Astrocyte (in vitro differentiated cells and primary cell): Measurements from ENCODE around the gene TATDN3. TPM values are rescaled to one million over a fixed set of nuclear protein-coding genes. Genes with fewer than 3 reads are reported as not detected.

ENCODE experiments used
- DNase-seq: peaks from one replicate; pipeline ENCODE4 v3.0.0-alpha.2; 2010; ENCODE audit warnings: low read depth
- FAIRE-seq: peaks from 2 replicates; lab custom pipeline; 2011; peaks lifted over from hg19 to GRCh38; lab: Jason Lieb, UNC
- H2AFZ ChIP-seq: 2 replicates; pipeline ENCODE4 v1.6.0; 2012; ENCODE audit warnings: low read depth, low read length, inconsistent platforms
- H3K27ac ChIP-seq: 2 replicates; pipeline ENCODE4 v1.5.1; 2011; ENCODE audit warnings: low read depth, low read length, inconsistent platforms
- H3K27me3 ChIP-seq: 2 replicates; pipeline ENCODE4 v1.6.0; 2011; ENCODE audit warnings: low read length, inconsistent platforms; ENCODE audit not compliant: insufficient read depth
- H3K36me3 ChIP-seq: 2 replicates; pipeline ENCODE4 v1.5.1; 2011; ENCODE audit warnings: low read length, inconsistent platforms; ENCODE audit not compliant: insufficient read depth
- H3K4me1 ChIP-seq: 2 replicates; pipeline ENCODE4 v1.5.1; 2011; ENCODE audit warnings: low read length, inconsistent platforms; ENCODE audit not compliant: insufficient read depth
- H3K4me2 ChIP-seq: 2 replicates; pipeline ENCODE4 v1.6.0; 2012; ENCODE audit warnings: low read length, inconsistent platforms
- H3K4me3 ChIP-seq: 2 replicates; pipeline ENCODE4 v1.5.1; 2011; ENCODE audit warnings: low read depth, mild to moderate bottlenecking, low read length, inconsistent platforms; ENCODE audit not compliant: insufficient read depth
- H3K79me2 ChIP-seq: 2 replicates; pipeline ENCODE4 v1.6.0; 2012; ENCODE audit warnings: mild to moderate bottlenecking, low read length, inconsistent platforms; ENCODE audit not compliant: insufficient read depth
- H3K9ac ChIP-seq: 2 replicates; pipeline ENCODE4 v1.6.0; 2012; ENCODE audit warnings: mild to moderate bottlenecking, low read length, inconsistent platforms
- H3K9me3 ChIP-seq: 2 replicates; pipeline ENCODE4 v1.5.1; 2012; ENCODE audit warnings: low read depth, mild to moderate bottlenecking, low read length, inconsistent platforms; ENCODE audit not compliant: insufficient read depth
- H4K20me1 ChIP-seq: 2 replicates; pipeline ENCODE4 v1.6.0; 2012; ENCODE audit warnings: low read length, inconsistent platforms; ENCODE audit not compliant: insufficient read depth
- H3K27ac Mint-ChIP-seq: one replicate; pipeline ENCODE4 v1.8.0; 2021; ENCODE audit warnings: mild to moderate bottlenecking, mixed read lengths; ENCODE audit not compliant: unreplicated experiment
- H3K27me3 Mint-ChIP-seq: one replicate; pipeline ENCODE4 v1.8.0; 2021; ENCODE audit warnings: low read depth, mixed read lengths; ENCODE audit not compliant: unreplicated experiment
- H3K36me3 Mint-ChIP-seq: one replicate; pipeline ENCODE4 v1.8.0; 2021; ENCODE audit warnings: low read depth, mixed read lengths; ENCODE audit not compliant: unreplicated experiment
- H3K4me1 Mint-ChIP-seq: one replicate; pipeline ENCODE4 v1.8.0; 2021; ENCODE audit warnings: low read depth, mixed read lengths; ENCODE audit not compliant: unreplicated experiment
- H3K4me3 Mint-ChIP-seq: one replicate; pipeline ENCODE4 v1.8.0; 2021; ENCODE audit warnings: mild to moderate bottlenecking, moderate library complexity, mixed read lengths; ENCODE audit not compliant: unreplicated experiment
- H3K9me3 Mint-ChIP-seq: one replicate; pipeline ENCODE4 v1.8.0; 2021; ENCODE audit warnings: mild to moderate bottlenecking, mixed read lengths; ENCODE audit not compliant: unreplicated experiment
- EZH2 ChIP-seq: IDR thresholded peaks from 2 replicates; pipeline ENCODE4 v1.6.1; 2012; ENCODE audit warnings: mild to moderate bottlenecking, low read length, inconsistent platforms; ENCODE audit not compliant: insufficient read depth
- total RNA-seq: library from RNA; stranded (reverse); gene quantifications from 2 replicates; pipeline ENCODE4 v1.2.1, GENCODE V29; 2021
- TF ChIP-seq, protein P1 (sequence below): IDR thresholded peaks from 2 replicates; pipeline ENCODE4 v1.5.1; 2011; ENCODE audit warnings: low read depth, mild to moderate bottlenecking, inconsistent platforms, low read length, moderate library complexity; ENCODE audit not compliant: insufficient read depth

Gene TATDN3
- total RNA-seq, 1 donor from 2014 or later = 8.6 TPM

- FAIRE-seq (no peak), DNase-seq (no peak)
- no peaks in the 10 kb centered on the region for H3K27me3 ChIP-seq
- no peak within 1 kb of the TSS for H3K4me3 ChIP-seq
- H3K27ac ChIP-seq = no peak within 1 kb of the TSS
- no peaks in the 10 kb centered on the region for H3K4me1 ChIP-seq
- no peaks in the 10 kb centered on the region for H3K4me1 Mint-ChIP-seq
- no peak within 1 kb of the TSS for H3K4me3 Mint-ChIP-seq
- H3K36me3 Mint-ChIP-seq = no peaks in the 10 kb centered on the region
- no peaks in the 10 kb centered on the region for H3K9me3 Mint-ChIP-seq
- H3K27me3 Mint-ChIP-seq = no peaks in the 10 kb centered on the region
- no peaks in the 10 kb centered on the region for H3K79me2 ChIP-seq
- no peak for TF ChIP-seq EZH2
- TF ChIP-seq, protein P1, sequence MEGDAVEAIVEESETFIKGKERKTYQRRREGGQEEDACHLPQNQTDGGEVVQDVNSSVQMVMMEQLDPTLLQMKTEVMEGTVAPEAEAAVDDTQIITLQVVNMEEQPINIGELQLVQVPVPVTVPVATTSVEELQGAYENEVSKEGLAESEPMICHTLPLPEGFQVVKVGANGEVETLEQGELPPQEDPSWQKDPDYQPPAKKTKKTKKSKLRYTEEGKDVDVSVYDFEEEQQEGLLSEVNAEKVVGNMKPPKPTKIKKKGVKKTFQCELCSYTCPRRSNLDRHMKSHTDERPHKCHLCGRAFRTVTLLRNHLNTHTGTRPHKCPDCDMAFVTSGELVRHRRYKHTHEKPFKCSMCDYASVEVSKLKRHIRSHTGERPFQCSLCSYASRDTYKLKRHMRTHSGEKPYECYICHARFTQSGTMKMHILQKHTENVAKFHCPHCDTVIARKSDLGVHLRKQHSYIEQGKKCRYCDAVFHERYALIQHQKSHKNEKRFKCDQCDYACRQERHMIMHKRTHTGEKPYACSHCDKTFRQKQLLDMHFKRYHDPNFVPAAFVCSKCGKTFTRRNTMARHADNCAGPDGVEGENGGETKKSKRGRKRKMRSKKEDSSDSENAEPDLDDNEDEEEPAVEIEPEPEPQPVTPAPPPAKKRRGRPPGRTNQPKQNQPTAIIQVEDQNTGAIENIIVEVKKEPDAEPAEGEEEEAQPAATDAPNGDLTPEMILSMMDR = no peak
- H3K4me2 ChIP-seq = no peak within 1 kb of the TSS
- H3K9me3 ChIP-seq = no peaks in the 10 kb centered on the region
- H2AFZ ChIP-seq = no peak within 1 kb of the TSS
- no peaks in the 10 kb centered on the region for H4K20me1 ChIP-seq
- no peak within 1 kb of the TSS for H3K27ac Mint-ChIP-seq
- H3K36me3 ChIP-seq = no peaks in the 10 kb centered on the region
- H3K9ac ChIP-seq = no peak within 1 kb of the TSS
Measured at GRCh38 chr1:212847549-212847948, 55.9 kb downstream of the TATDN3 start, which contains the start of gene SPATA45. SPATA45 (minus strand) TSS chr1:212847649; CDS start chr1:212836149, 11,500 bp downstream.

GRCh38 chr1:212852105-212852688 lies 60.5 kb downstream of the TATDN3 start:
- Histone ChIP-seq H3K4me2 (no peak overlapping the region), H3K27ac (no peak overlapping the region), H3K9ac (no peak overlapping the region), H2AFZ (no peak overlapping the region), H3K4me3 (no peak overlapping the region), H4K20me1 (no peaks in the 10 kb centered on the region), H3K9me3 (no peaks in the 10 kb centered on the region), H3K4me1 (peaks cover 1% of the 10 kb centered on the region), H3K36me3 (no peaks in the 10 kb centered on the region), H3K79me2 (no peaks in the 10 kb centered on the region), H3K27me3 (no peaks in the 10 kb centered on the region)
- no peak for DNase-seq
- no peak for FAIRE-seq
- Mint-ChIP-seq H3K27me3 (no peaks in the 10 kb centered on the region), H3K27ac (no peak overlapping the region), H3K36me3 (no peaks in the 10 kb centered on the region), H3K4me3 (no peak overlapping the region), H3K4me1 (no peaks in the 10 kb centered on the region), H3K9me3 (no peaks in the 10 kb centered on the region)
- TF ChIP-seq, protein P1 = no peak
- TF ChIP-seq EZH2 = no peak

- no peak overlapping the region for H3K27ac Mint-ChIP-seq
- no peak overlapping the region for H3K4me2 ChIP-seq
- TF ChIP-seq, protein P1 = no peak
- TF ChIP-seq EZH2 = no peak
Measured at GRCh38 chr1:212853658-212854057, 62.0 kb downstream of the TATDN3 start.

More at GRCh38 chr1:212853658-212854057, 62.0 kb downstream of the TATDN3 start:
- Mint-ChIP-seq H3K4me1 (no peaks in the 10 kb centered on the region), H3K9me3 (no peaks in the 10 kb centered on the region), H3K27me3 (no peaks in the 10 kb centered on the region), H3K36me3 (no peaks in the 10 kb centered on the region), H3K4me3 (no peak overlapping the region)
- Histone ChIP-seq H3K27me3 (no peaks in the 10 kb centered on the region), H4K20me1 (no peaks in the 10 kb centered on the region), H3K27ac (no peak overlapping the region), H3K9ac (no peak overlapping the region), H2AFZ (no peak overlapping the region), H3K4me1 (peaks cover 7% of the 10 kb centered on the region), H3K4me3 (no peak overlapping the region), H3K36me3 (no peaks in the 10 kb centered on the region), H3K79me2 (peaks cover 5% of the 10 kb centered on the region), H3K9me3 (no peaks in the 10 kb centered on the region)
- FAIRE-seq (no peak), DNase-seq (no peak)
